ENCODE results near the gene ABHD6.

DNA sequence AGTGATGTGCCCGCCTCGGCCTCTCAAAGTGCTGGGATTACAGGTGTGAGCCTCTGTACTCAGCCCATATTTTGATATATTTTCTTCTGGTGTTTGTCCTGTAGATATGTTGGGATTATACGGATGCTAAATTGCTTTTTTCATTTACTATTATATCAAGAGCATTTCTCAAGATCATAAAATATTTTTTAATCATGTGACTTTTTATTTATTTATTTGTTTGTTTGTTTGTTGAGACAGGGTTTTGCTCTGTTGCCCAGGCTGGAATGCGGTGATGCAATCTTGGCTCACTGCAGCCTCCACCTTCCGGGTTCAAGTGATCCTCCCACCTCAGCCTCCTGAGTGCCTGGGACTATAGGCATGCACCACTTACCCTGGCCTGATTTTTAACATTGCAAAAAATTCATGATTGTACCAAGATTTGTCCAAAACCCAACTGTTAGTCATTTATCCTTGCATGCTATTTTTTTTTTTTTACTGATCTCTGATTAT, 92.4 kb downstream of the ABHD6 start:
- TF ChIP-seq EP300 (IDR thresholded peaks at IDR 0.05; ENCODE audit: borderline replicate concordance) (no peak), YY1 (IDR thresholded peaks at IDR 0.05; ENCODE audit: low read depth) (no peak), CREB1 (IDR thresholded peaks at IDR 0.05; ENCODE audit: low read depth) (no peak), RAD21 (IDR thresholded peaks at IDR 0.05; ENCODE audit: low read depth) (no peak), TAF1 (IDR thresholded peaks at IDR 0.05; ENCODE audit: low read depth) (no peak), CEBPB (IDR thresholded peaks at IDR 0.05) (no peak), TCF12 (IDR thresholded peaks at IDR 0.05; ENCODE audit: low read depth) (no peak), TEAD4 (IDR thresholded peaks at IDR 0.05) (no peak), NFIC (IDR thresholded peaks at IDR 0.05) (no peak), EGR1 (IDR thresholded peaks at IDR 0.05) (no peak), FOXM1 (IDR thresholded peaks at IDR 0.05; ENCODE audit: borderline replicate concordance, low read depth) (no peak)
- TF ChIP-seq, protein P1, sequence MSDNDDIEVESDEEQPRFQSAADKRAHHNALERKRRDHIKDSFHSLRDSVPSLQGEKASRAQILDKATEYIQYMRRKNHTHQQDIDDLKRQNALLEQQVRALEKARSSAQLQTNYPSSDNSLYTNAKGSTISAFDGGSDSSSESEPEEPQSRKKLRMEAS (IDR thresholded peaks at IDR 0.05): no peak
- TF ChIP-seq, protein P2, sequence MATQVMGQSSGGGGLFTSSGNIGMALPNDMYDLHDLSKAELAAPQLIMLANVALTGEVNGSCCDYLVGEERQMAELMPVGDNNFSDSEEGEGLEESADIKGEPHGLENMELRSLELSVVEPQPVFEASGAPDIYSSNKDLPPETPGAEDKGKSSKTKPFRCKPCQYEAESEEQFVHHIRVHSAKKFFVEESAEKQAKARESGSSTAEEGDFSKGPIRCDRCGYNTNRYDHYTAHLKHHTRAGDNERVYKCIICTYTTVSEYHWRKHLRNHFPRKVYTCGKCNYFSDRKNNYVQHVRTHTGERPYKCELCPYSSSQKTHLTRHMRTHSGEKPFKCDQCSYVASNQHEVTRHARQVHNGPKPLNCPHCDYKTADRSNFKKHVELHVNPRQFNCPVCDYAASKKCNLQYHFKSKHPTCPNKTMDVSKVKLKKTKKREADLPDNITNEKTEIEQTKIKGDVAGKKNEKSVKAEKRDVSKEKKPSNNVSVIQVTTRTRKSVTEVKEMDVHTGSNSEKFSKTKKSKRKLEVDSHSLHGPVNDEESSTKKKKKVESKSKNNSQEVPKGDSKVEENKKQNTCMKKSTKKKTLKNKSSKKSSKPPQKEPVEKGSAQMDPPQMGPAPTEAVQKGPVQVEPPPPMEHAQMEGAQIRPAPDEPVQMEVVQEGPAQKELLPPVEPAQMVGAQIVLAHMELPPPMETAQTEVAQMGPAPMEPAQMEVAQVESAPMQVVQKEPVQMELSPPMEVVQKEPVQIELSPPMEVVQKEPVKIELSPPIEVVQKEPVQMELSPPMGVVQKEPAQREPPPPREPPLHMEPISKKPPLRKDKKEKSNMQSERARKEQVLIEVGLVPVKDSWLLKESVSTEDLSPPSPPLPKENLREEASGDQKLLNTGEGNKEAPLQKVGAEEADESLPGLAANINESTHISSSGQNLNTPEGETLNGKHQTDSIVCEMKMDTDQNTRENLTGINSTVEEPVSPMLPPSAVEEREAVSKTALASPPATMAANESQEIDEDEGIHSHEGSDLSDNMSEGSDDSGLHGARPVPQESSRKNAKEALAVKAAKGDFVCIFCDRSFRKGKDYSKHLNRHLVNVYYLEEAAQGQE (IDR thresholded peaks at IDR 0.05; ENCODE audit: low read depth): no peak
